ENCODE results near the gene PRSS38.

The PRSS38 gene

DNA sequence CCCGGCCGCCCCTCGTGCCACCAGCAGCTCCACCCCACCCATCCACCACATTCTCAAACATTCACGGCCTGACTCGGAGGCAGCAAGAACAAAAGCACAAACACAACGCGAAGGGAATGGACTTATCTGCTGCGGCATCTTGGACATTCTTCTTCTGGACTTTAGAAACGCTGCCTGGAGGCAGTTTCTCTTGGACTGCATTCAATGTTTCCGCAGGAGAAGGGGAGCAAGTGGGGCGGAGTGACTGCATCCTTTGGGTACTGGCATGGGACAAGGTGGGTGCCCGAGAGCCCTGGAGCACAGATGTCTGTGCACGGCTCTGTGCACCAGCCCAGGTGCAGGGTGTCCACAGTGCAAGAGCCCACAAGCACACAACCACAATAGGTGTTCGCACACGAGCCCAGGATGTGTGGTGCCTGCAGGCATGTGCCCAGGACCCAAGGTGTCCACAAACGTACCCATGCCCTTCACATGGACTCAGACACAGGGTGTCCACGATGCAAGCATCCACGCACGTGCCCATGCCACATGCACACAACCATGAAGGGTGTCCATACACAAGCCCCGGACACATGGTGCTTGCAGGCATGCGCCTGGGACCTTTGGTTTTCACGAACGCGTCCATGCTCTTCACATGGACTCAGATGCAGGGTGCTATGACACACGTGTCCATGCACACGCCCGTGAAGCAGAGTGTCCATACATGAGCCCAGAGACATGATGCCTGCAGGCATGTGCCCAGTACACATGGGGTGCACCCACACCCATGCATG, 78.7 kb downstream of the PRSS38 start:
- H3K27me3 ChIP-seq = no peaks in the 10 kb centered on the region
- H3K4me3 ChIP-seq (ENCODE audit: low read depth in 1 of 2, low read length in 1 of 2) = no peak overlapping the region
- H3K9me3 ChIP-seq = no peaks in the 10 kb centered on the region
- TF ChIP-seq, protein P1, sequence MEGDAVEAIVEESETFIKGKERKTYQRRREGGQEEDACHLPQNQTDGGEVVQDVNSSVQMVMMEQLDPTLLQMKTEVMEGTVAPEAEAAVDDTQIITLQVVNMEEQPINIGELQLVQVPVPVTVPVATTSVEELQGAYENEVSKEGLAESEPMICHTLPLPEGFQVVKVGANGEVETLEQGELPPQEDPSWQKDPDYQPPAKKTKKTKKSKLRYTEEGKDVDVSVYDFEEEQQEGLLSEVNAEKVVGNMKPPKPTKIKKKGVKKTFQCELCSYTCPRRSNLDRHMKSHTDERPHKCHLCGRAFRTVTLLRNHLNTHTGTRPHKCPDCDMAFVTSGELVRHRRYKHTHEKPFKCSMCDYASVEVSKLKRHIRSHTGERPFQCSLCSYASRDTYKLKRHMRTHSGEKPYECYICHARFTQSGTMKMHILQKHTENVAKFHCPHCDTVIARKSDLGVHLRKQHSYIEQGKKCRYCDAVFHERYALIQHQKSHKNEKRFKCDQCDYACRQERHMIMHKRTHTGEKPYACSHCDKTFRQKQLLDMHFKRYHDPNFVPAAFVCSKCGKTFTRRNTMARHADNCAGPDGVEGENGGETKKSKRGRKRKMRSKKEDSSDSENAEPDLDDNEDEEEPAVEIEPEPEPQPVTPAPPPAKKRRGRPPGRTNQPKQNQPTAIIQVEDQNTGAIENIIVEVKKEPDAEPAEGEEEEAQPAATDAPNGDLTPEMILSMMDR (IDR thresholded peaks at IDR 0.05) = no peak
- no peaks in the 10 kb centered on the region for H3K36me3 ChIP-seq
- H3K4me1 ChIP-seq (ENCODE audit: control insufficient read depth in 1 of 2, insufficient read depth in 1 of 2, low read depth in 1 of 2, low read length in 1 of 2) = no peaks in the 10 kb centered on the region
- H3K27ac ChIP-seq = no peak overlapping the region

DNA sequence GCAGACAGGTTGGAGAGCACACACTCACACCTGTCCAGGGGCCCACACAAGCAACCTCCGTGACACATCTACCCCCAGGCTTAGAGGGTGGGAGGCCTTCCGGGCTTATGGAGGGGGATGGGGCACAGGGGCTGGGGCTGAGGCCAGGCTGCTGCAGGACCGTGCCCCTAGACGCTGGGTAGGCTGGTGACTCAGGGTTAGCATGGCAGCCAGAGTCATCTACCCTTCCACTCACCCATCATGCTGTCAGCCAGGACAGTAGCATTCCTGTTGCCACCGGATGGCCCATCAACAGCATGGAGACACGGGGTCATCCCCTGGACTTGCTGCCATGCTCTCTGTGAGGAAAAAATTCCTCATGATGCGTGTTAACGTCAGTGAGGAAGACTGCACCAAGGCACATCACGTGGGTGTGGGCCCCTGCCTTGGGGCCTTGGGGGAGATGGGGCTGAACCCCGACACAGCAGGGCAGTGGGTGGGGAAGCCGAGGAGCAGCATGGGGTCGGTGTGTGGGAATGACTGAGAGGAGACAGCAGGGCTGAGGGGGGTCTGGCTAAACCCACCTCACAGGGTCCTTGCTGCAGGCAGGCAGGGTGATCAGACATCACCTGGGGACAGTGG, 79.5 kb downstream of the PRSS38 start:
- Histone ChIP-seq H3K27me3 (no peaks in the 10 kb centered on the region), H3K27ac (no peak overlapping the region), H3K4me3 (ENCODE audit: low read depth in 1 of 2, low read length in 1 of 2) (no peak overlapping the region), H3K9me3 (no peaks in the 10 kb centered on the region), H3K36me3 (no peaks in the 10 kb centered on the region), H3K4me1 (ENCODE audit: control insufficient read depth in 1 of 2, insufficient read depth in 1 of 2, low read depth in 1 of 2, low read length in 1 of 2) (no peaks in the 10 kb centered on the region)
- TF ChIP-seq, protein P1 (IDR thresholded peaks at IDR 0.05) = no peak
